BJ (cell line): ENCODE measurements around the gene ASB5. TPM values are rescaled to one million over a fixed set of nuclear protein-coding genes. Genes with fewer than 3 reads are reported as not detected.

Experiments
- CTCF ChIA-PET: fragments of 350-600 bp; formaldehyde crosslinking; extraction: SDS; loops from one replicate; lab custom pipeline; 2021; ENCODE audit warnings: antibody characterized with exemption, inconsistent platforms; lab: Yijun Ruan, JAX
- POLR2A ChIA-PET: fragments of 300-600 bp; sonication (Branson Sonifier 250); formaldehyde crosslinking; extraction: SDS; loops from one replicate; lab custom pipeline; 2021; ENCODE audit warnings: antibody characterized with exemption; lab: Charles Lee
- DNase-seq: peaks from one replicate; pipeline ENCODE4 v3.0.0-alpha.2; 2011; ENCODE audit warnings: low read depth
- H3K27me3 ChIP-seq: 2 replicates; pipeline ENCODE4 v1.6.0; 2011; ENCODE audit warnings: low read length; ENCODE audit not compliant: control insufficient read depth, insufficient read depth
- H3K36me3 ChIP-seq: 2 replicates; pipeline ENCODE4 v1.5.1; 2011; ENCODE audit warnings: low read length; ENCODE audit not compliant: control insufficient read depth, insufficient read depth
- H3K4me3 ChIP-seq: 2 replicates; pipeline ENCODE4 v1.5.1; 2011; ENCODE audit warnings: low read depth, mild to moderate bottlenecking, control low read depth, low read length
- CTCF ChIP-seq: IDR thresholded peaks from 2 replicates; pipeline ENCODE4 v1.5.1; 2011; ENCODE audit warnings: low read depth, mild to moderate bottlenecking, control low read depth, inconsistent platforms, low read length, moderate library complexity; ENCODE audit not compliant: insufficient read depth
- polyA plus RNA-seq: library from polyadenylated mRNA; depleted of rRNA; stranded (reverse); fragments of >200 nt; gene quantifications from 2 replicates; pipeline ENCODE4 v1.2.3, GENCODE V29; 2011

ASB5 gene
- polyA plus RNA-seq, 1 experiment = 63.8 TPM

GRCh38 chr4:176210579-176211296 lies 58.3 kb downstream of the ASB5 start:
- CTCF ChIA-PET = interaction anchor here (0.8 to 1.2 kb wide), 2 partner anchors 21 to 27 kb away, joined by 3 read pairs; no protein-coding TSS in a partner anchor
- TF ChIP-seq CTCF = no peak
- Histone ChIP-seq H3K27me3 (no peaks in the 10 kb centered on the region), H3K4me3 (no peak overlapping the region), H3K36me3 (no peaks in the 10 kb centered on the region)
- POLR2A ChIA-PET = no interaction called here
- DNase-seq = no peak

- ChIA-PET CTCF (interaction anchor here (0.6 to 1.2 kb wide), 3 partner anchors 10 to 28 kb away, joined by 3 read pairs; no protein-coding TSS in a partner anchor), POLR2A (no interaction called here)
- DNase-seq = no peak
- Histone ChIP-seq H3K27me3 (no peaks in the 10 kb centered on the region), H3K4me3 (no peak overlapping the region), H3K36me3 (no peaks in the 10 kb centered on the region)
- no peak for TF ChIP-seq CTCF
These were observed 58.9 kb downstream of the ASB5 start for GRCh38 chr4:176210101-176210500.

DNA sequence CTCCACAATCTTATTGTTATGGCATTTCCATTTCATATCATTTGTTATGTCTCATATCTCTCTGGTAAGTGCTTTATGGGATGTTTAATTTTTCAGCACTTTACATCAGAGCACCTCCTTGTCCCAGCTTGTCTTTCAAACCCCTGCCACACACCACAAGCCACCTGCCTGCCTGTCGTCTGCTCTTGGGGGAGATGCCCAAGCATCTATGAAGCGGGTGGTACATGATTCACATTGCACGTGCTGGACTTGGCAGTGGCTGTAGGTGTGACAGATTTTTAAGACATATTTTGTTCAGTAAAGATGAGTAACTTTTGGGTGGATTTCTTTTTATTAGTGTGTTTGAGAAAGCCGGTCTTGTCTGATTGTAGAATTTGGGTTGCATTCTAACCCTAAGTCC lies 59.5 kb downstream of the ASB5 start:
- no peak for TF ChIP-seq CTCF
- Histone ChIP-seq H3K36me3 (no peaks in the 10 kb centered on the region), H3K27me3 (no peaks in the 10 kb centered on the region), H3K4me3 (no peak overlapping the region)
- no peak for DNase-seq
- ChIA-PET CTCF (interaction anchor here (0.6 kb wide), 1 partner anchor 9 kb away, joined by 3 read pairs; no protein-coding TSS in a partner anchor), POLR2A (no interaction called here)

- ChIA-PET CTCF (no interaction called here), POLR2A (no interaction called here)
- Histone ChIP-seq H3K27me3 (no peaks in the 10 kb centered on the region), H3K36me3 (no peaks in the 10 kb centered on the region), H3K4me3 (no peak overlapping the region)
- no peak for TF ChIP-seq CTCF
- no peak for DNase-seq
These were observed 61.2 kb downstream of the ASB5 start for GRCh38 chr4:176207839-176208238.

- DNase-seq = no peak
- Histone ChIP-seq H3K27me3 (no peaks in the 10 kb centered on the region), H3K4me3 (no peak overlapping the region), H3K36me3 (no peaks in the 10 kb centered on the region)
- ChIA-PET CTCF (no interaction called here), POLR2A (no interaction called here)
- no peak for TF ChIP-seq CTCF
These were observed 63.7 kb downstream of the ASB5 start for GRCh38 chr4:176205299-176205698.
